HG02970 (cell line): ENCODE results near the gene DEPDC5.
"Not testable (repeated sequence)": the region's sequence is repeated elsewhere in the genome, so short reads cannot be mapped to it uniquely, and the experiment has no call there.

Experiments used
- ATAC-seq: cut with Tn5 transposase; IDR thresholded peaks from one replicate; pipeline ENCODE4 v1.9.1; 2021; ENCODE audit warnings: mild to moderate bottlenecking, moderate library complexity, moderate number of reproducible peaks; ENCODE audit not compliant: unreplicated experiment, low FRiP score

Gene DEPDC5

DNA sequence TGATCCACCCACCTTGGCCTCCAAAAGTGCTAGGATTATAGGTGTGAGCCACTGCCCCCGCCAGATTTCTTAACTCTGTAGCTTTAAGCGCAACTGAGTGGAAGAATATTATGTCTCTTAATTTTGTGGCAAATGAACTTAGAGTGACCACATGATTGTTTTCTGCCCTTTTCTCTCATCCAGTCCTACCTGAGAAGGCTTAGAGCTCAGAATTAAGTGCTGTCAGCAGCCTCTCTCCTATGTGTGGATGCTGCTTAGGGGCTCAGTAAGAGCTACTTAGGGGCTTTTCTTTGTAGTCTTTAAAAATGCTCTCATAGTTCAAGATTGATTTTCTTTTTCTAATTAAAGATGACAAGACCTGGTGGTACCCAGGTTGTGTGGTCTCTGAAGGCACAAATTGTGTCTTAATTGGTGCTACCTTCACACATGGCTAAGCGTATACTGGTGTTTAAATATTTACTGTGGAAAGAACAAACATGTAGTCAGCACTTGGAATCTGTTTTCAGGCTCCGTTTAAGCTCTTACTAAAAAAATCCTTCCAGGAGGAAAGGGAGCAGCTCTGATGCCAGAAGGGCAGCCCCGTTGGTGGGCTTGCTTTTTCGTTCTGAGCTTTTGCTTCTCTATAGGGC lies 59.3 kb downstream of the DEPDC5 start:
- no peak for ATAC-seq

DNA sequence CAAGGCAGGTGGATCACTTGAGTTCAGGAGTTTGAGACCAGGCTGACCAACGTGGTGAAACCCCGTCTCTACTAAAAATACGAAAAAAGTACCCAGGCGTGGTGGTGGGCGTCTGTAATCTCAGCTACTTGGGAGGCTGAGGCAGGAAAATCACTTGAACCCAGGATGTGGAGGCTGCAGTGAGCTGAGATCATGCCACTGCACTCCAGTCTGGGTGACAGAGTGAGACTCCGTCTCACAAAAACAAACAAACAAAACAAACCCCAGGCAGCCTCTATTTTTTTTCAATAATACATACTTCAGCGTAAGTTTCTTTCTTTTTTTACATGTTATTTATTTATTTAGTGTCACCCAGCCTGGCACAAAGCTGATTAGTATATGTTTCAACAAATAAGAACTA lies 60.1 kb downstream of the DEPDC5 start:
- ATAC-seq: not testable (repeated sequence)

DNA sequence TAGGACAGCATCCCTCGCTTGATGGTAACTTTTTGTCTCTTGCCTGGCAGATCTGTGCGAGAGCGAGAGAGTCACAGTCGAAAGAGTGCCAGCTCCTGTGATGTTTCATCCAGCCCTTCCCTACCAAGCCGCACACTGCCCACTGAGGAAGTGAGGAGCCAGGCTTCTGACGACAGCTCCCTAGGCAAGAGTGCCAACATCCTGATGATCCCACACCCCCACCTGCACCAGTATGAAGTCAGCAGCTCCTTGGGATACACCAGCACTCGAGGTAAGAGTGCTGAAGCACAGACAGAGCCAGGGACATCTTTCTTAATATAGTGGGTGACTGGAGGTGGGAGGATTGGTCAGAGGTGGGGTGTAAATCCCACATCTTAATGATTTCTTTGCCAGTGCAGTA lies 61.1 kb downstream of the DEPDC5 start:
- no peak for ATAC-seq

DNA sequence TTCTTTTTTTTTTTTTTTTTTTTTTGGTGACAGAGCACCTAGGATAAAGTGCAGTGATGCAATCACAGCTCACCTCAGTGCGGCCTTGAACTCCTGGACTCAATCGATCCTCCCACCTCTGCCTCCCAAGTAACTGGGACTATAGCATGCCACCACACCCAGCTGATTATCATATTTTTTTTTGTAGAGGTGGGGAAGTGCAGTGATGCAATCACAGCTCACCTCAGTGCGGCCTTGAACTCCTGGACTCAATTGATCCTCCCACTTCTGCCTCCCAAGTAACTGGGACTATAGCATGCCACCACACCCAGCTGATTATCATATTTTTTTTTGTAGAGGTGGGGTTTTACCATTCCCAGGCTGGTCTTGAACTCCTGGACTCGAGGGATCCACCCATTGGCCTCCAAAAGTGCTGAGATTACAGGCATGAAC lies 61.6 kb downstream of the DEPDC5 start:
- ATAC-seq: not testable (repeated sequence)

DNA sequence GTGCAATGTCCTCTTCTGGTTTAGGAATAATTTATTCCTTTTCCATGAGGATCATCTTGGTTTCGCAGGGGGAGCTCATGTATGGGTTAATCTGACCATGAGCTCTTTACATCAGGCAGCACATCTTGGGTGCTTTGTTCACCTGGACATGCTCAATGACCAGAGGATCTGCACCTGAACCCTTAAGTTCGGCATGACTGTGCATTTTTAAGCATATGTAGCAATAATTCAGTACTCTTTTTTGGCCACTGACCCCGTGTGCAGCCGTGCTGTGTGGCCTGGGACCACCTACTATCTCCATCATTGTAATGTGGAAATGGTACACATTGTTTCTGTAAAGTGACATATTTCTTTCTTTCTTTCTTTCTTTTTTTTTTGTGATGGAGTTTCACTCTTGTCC lies 62.9 kb downstream of the DEPDC5 start:
- ATAC-seq: no peak

DNA sequence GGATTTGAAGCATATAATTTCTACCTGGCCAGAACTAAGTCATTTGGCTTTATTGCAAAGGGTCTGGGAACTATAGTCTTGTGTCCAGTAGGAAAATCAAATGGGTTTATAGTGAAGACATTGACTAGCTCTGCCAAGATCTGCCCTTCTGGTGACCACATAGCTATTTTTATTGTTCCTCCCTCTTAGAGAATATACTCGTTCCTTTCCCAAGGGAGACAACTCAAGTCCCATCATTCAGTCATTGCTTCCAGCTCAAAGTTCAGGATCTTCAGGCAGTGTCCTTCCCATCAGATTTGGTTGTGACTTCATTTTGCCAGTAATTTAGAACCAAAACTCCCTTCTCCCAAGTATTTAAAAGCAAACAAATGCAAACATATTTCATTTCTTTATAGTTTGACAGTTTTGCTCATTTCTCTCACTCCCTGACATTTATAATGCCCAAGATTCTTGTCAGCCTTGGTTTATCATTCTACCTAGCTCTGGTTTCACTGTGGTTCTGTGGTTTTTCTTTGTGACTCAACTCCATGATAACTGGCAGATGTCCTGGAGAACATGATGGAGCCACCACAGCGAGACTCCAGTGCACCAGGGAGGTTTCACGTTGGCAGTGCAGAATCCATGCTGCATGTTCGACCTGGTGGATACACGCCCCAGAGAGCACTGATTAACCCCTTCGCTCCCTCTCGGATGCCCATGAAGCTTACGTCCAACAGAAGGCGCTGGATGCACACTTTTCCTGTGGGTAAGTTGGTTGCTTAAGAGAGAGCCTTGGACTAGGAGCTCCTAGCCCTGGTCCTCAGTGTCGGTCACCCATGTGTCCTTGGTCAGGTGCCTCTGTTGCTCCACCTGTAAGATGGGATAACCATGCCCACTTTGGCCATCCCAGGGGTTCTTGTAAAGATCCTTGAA lies 64.9 kb downstream of the DEPDC5 start:
- no peak for ATAC-seq

DNA sequence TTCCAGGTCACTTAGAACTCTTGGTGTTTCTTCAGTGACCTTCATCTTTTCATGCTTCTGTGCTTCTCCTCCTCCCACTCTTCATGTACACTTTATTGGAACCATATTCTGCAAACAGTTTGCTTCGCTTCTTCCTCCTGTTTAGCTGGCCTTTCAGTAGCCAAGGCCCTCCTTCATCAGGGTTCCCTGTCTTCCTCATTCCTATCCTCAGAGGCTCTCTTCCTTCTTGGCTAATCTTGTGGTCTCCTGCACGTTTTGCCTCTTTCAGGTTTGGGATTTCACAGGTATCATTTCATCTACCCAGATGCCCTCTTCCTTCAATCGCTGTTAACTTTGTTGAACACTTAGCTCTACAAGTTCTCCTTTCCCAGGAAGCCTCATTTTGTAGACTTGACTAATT lies 66.8 kb downstream of the DEPDC5 start:
- no peak for ATAC-seq

DNA sequence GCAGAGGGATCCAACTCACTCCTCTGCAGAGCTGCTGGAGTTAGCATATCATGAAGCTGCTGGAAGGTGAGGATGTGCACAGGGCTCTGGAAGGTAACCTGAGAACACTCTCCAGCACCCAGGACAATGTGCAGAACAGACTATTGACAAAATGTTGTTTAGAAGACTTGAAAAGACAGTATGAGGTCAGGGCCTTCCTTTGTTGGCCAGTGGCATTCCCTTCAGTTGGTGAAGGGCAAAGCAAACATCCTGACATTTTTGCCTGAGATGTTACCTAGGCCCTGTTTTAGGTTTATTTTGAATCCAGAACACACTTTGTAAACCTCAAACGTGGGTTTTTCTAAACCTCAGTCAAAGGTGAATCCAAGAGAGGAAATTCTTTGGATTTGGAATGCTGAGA lies 67.8 kb downstream of the DEPDC5 start:
- ATAC-seq: no peak

DNA sequence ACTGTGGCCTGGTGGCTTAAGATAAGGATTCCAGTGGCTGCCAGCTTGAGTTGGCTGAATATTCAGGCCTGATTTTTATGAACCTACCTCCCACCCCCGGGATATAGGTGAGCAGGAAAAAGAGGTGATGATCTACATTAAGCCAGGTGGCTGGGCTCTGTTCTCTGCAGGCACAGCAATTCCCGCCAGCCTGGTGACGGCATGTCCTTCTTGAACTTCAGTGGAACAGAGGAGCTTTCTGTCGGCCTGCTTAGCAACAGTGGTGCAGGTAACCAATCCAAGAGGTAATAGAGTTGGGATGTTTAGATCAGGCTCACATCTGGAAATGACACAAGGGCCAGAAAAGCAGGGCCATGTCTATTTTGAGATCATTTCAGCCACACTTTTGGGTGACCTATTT lies 68.7 kb downstream of the DEPDC5 start:
- no peak for ATAC-seq

DNA sequence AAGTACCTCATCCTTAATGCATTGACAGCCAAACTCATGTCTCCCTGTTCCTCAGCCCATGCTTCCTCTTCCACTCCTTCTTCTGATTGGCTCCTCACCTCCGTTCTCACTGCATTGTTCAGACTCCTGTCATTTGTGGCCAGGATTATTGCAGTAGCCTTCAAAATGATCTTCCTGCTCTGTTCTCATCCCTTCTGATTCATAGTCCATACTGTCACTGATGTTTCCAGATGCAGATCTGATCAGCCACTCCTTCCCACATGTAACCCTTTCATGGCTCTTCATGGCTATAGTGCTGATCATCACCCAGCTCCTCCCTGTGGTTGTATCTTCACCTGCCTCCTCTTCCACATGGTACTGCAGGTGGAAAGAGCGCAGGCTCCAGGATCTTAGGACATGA lies 71.7 kb downstream of the DEPDC5 start:
- ATAC-seq: no peak

DNA sequence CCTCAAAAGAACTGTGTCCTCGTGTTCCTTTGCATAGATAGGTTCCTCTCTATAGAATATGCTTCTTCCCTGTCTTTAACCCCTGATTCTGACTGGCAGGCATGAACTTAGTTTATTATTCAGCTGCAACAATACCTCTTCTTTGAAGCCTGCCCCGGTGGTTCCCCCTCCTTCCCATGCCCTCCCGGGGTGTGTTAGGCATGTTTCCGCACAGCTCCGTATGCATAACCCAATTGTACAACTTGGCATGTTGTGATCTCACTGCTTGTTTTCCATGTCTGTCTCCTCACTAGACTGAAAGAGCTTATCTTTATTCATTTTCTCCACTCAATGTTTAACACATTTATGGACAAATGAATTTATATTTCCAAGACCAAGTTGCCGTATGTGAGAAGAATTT lies 72.6 kb downstream of the DEPDC5 start:
- no peak for ATAC-seq

DNA sequence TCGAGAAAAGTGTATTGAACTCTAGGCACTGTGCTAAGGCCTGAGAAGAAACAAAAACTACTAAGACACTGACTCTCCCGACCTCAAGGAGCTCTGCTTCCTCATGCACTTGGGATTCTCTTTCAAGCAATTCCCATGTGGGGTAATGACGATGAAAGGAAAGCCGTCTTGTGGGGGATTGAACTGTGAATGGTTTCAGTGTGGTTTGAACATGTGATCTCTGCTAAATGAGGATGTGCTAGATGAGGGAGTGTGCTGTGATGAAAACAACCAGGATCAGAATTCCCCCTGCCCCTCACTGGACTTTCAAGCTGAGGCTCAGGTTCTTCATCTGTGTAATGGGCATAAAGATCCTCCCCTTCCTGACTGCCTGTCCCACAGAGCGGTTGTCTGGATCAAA lies 74.9 kb downstream of the DEPDC5 start:
- ATAC-seq: no peak

DNA sequence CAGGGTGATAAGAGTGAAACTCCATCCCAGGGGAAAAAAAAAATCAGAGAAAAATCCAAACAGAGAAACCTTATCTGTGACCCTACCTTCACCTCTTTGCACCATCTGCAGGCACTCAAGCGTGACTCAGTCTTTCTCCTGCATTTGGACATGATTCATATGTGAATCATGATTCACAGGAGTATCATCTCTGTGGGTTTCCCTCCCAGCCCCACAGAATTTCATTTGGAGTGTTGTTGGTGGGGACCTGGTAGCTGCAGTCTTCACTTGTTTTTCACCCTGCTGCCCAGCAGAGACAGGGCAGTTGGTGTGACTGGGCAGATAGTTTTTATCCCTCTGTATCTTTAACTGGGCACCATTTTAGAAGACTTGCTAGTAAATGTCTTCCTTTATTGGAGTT lies 75.7 kb downstream of the DEPDC5 start:
- no peak for ATAC-seq

DNA sequence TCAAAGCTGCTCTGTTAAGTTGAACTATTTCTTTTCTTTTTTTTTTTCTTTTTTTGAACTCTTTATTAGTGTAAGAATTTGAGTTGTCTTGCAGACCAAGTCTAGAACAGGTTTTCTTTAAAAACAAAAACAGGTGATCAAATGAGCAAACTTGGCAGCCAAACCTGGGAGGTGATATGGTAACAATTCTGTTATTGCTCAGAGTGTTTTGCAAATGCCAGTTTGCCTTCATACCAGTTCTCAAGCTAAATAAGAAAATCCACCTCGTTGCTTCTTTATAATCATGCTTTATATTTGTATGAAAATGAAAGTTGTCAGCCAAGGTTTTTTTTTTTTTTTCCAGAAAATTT lies 76.9 kb downstream of the DEPDC5 start:
- no peak for ATAC-seq

DNA sequence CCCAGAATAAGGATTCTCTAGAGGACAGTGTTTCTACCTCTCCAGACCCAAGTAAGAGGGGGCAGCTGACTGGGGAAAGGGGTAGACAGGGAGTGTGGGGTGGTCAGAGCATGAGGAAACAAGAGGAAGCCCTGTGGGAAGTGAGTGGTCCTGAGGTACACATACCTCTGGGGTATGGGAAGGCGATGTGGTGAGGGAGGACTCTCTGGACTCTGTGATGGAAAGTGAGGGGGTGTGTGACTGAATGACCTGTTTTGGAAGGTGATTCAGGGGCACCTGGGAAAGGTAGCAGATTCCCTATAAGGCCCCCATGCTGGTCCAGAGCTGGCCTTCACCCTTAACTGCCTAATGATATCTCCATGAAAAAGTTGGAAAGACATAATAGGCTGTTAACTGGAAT lies 80.1 kb downstream of the DEPDC5 start:
- ATAC-seq: no peak

DNA sequence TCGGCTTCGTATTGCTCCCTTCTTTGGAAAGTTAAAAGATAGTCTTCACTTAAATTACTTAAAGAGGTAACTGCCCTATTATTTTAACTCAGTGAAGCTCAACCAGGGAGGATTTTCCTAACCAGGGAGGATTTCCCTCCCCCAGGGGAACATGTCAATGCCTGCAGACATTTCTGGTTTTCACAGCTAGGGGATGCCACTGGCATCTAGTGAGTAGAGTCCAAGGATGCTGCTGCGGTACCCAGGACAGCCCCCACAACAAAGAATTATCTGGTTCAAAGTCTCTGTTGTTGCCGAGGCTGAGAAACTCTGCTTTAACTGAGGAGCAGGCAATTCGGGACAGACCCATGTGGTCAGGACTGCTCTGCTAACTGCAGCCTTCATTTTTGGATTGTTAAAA lies 82.2 kb downstream of the DEPDC5 start:
- no peak for ATAC-seq

DNA sequence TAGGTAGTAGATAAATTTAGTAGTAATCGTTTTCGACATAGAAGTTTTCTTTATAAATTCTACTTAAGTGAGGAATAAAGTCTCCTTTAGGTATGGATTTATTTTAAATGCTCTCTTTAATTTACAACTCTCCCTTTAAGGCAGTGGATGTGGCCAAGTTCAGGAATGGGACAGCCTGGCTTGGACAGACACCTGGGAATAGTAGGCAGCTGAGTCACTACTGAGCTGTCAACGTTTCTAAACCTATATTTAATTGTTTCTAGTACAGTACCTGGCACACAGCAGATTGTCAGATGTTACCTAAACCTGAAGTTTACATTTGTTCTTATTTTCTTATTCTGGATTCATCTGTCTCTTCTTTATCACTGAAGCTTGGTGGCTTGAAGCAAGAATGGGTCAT lies 85.1 kb downstream of the DEPDC5 start:
- ATAC-seq: no peak

DNA sequence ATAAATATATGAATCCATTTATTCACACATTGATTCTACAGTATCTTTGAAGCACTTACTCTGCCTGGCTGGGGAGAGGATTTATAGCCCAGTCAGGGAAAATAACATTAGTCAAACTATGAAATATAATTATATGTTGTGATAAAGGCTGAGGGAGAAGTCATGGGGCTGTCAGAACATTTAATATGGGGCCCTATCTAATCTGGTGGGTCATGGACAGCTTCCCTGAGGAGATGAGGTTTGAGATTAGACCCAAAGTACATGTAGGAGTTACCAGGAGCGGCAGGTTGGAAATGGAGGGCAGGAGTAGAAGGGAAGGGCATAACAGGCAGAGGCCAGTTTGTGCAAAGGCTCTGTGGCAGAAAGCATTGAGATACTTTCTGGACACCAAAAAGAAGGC lies 86.2 kb downstream of the DEPDC5 start:
- ATAC-seq: no peak

DNA sequence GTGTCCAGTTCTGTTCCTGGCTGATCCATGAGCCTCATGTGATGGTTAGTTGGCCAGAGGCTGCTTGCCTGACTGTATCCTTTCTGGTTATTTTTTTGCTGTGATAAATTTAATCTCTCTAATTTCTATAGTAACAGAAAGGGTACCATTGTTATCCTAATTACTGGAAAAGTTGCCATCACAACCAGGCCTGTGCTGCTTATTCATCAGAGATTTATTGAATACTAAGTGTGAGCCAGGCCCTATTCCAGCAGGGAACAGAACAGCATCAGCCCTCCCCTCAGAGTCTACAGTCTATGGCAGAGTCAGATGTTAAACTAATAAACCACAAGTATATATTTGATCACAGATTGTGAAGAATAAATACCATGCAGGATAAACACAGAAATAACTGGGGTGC lies 86.8 kb downstream of the DEPDC5 start:
- no peak for ATAC-seq

DNA sequence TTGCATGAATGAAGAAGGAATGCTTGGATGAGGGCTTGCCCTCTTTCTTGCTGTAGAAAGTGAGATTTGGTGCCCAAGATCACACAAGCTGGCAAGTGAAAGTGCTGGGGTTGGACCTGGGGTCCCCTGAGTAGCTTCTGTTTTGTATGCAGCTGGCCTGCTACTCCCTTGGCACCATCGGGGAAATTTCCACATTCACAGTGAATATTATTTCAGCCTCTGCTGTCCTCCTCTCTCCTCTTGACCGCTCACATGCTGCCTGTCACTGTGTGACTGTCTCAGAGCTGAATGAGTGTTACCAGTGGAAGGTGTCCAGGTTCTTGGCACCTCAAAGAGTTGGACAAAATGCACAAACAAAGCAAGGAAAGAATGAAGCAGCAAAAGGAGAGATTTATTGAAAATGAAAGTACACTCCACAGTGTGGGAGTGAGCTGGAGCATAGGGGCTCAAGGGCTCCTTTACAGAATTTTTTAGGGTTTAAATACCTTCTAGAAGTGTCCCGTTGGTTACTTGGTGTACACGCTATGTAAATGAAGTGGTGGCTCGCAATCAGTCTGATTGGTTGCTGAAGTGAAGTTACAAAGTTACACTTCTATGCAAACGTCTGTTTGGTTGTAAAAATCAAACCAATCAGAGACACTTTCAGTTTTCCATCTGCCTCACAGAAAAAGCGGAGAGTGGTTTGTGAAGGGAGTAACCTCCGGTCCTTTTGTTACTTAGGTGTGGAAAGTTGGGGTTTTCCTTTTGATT lies 87.4 kb downstream of the DEPDC5 start:
- no peak for ATAC-seq

DNA sequence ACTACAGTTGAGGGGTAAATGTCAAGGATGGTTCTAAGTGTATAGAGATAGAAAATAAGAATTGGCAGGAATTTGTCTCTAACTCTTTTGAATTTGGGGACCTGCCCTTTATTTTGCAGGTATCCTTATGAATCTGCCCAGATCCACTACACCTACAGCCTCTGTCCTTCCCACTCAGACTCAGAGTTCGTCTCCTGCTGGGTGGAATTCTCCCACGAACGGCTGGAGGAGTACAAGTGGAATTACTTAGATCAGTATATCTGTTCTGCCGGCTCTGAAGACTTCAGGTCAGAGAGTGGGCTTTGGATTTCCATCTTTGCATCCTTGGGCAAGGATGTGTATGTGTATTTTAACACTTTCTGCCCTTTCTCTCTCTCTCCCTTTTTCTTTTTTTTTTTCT lies 89.7 kb downstream of the DEPDC5 start:
- no peak for ATAC-seq
